ENCODE results near the gene DHCR7.
A peak's percentile ranks its signal among the peaks of the same experiment; 100 is the strongest.

GRCh38 chr11:71420455-71421241, 27.5 kb downstream of the DHCR7 start:
- no peak for TF ChIP-seq EP300 (IDR thresholded peaks at IDR 0.05)
- TF ChIP-seq CTCF (IDR thresholded peaks at IDR 0.05), result peak; percentile 72
- no peak for TF ChIP-seq POLR2A (IDR thresholded peaks at IDR 0.05; ENCODE audit: low read length)
- no peak for TF ChIP-seq CHD4 (IDR thresholded peaks at IDR 0.05; ENCODE audit: borderline replicate concordance)
- no peak for TF ChIP-seq TP53 (CRISPR knock-in tag; IDR thresholded peaks at IDR 0.05)
- peak; percentile 75 for TF ChIP-seq SMC3 (IDR thresholded peaks at IDR 0.05)
- no peak for TF ChIP-seq ESRRA (IDR thresholded peaks at IDR 0.05; ENCODE audit: borderline replicate concordance, low read length)
- no peak for TF ChIP-seq RCOR1 (IDR thresholded peaks at IDR 0.05; ENCODE audit: low read depth, low read length)
- TF ChIP-seq GATA3 (IDR thresholded peaks at IDR 0.05; ENCODE audit: borderline replicate concordance), result no peak
- no peak for TF ChIP-seq MYC (IDR thresholded peaks at IDR 0.05; ENCODE audit: borderline replicate concordance, low read length)
- TF ChIP-seq BHLHE40 (IDR thresholded peaks at IDR 0.05; ENCODE audit: low read depth, low read length), result no peak
- no peak for TF ChIP-seq REST (IDR thresholded peaks at IDR 0.05)
